OCI-LY3 (cell line): Measurements from ENCODE around the gene MAPK8.

Experiments used
- EZH2phosphoT487 ChIP-seq: fragments of 200-600 bp; shearing (Covaris generic); IDR thresholded peaks from 2 replicates; pipeline ENCODE4 v1.6.1; 2018; ENCODE audit warnings: antibody characterized with exemption, mixed run types, low read depth
- TF ChIP-seq, protein P1 (sequence below): fragments of 200-600, 300-600 bp; sonication (generic); IDR thresholded peaks from 2 replicates; pipeline ENCODE4 v1.5.1; 2014; ENCODE audit warnings: antibody characterized with exemption, low read length, low read depth

DNA sequence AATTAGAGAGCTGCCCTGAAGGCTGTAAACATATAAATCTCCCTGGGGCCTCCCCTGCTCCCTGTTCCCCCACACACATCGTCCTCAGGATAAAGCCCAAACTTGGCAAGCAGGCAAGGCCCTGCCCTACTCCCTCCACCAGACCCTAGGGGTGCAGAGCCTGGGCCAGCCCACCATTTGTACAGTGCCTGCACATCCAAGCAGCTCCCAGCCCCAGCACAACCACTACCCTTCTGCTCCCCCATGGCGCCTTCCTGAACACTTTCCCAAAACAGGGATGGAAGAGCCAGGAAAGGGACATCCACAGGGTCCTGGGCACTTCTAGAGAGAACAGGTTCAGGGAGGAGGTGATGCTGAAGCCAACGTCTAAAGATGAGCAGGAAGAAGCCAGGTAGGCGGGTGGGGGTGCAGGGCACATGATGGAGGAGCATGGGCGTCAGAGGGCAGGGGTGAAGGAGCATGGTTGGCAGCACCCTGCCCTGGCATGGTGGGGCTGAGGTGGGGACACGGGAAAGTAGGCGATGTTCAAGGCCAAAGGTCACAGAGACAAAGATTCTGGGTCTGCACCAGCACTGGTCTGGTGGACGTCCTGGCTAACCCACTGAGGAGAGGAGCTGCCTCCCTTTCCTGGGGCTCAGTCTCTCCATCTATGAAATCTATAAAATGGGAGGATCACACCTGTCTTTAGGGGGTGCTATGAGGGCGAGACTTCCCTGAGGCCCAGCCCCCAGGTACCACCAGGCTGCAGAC, 157.8 kb downstream of the MAPK8 start:
- TF ChIP-seq, protein P1, sequence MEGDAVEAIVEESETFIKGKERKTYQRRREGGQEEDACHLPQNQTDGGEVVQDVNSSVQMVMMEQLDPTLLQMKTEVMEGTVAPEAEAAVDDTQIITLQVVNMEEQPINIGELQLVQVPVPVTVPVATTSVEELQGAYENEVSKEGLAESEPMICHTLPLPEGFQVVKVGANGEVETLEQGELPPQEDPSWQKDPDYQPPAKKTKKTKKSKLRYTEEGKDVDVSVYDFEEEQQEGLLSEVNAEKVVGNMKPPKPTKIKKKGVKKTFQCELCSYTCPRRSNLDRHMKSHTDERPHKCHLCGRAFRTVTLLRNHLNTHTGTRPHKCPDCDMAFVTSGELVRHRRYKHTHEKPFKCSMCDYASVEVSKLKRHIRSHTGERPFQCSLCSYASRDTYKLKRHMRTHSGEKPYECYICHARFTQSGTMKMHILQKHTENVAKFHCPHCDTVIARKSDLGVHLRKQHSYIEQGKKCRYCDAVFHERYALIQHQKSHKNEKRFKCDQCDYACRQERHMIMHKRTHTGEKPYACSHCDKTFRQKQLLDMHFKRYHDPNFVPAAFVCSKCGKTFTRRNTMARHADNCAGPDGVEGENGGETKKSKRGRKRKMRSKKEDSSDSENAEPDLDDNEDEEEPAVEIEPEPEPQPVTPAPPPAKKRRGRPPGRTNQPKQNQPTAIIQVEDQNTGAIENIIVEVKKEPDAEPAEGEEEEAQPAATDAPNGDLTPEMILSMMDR, result no peak
- TF ChIP-seq EZH2phosphoT487, result no peak
